Ectodermal cell (in vitro differentiated cells): ENCODE measurements around the gene LRRC71.
"Not testable (repeated sequence)": the region's sequence is repeated elsewhere in the genome, so short reads cannot be mapped to it uniquely, and the experiment has no call there.

Source experiments
- H3K27ac ChIP-seq: 2 replicates; pipeline ENCODE4 v1.7.0; 2013; ENCODE audit warnings: mild to moderate bottlenecking, low read depth, low read length; ENCODE audit not compliant: insufficient read depth, poor library complexity, severe bottlenecking
- H3K27me3 ChIP-seq: 2 replicates; pipeline ENCODE4 v1.7.0; 2013; ENCODE audit warnings: mild to moderate bottlenecking, low read length; ENCODE audit not compliant: insufficient read depth, control insufficient read depth, poor library complexity, severe bottlenecking
- H3K36me3 ChIP-seq: one replicate; pipeline ENCODE4 v1.7.0; 2013; ENCODE audit warnings: low read length; ENCODE audit not compliant: control insufficient read depth, insufficient read depth
- H3K4me1 ChIP-seq: one replicate; pipeline ENCODE4 v1.7.0; 2013; ENCODE audit warnings: low read length; ENCODE audit not compliant: control insufficient read depth, insufficient read depth
- H3K4me3 ChIP-seq: 2 replicates; pipeline ENCODE4 v1.7.0; 2013; ENCODE audit warnings: low read depth, low read length, control low read depth; ENCODE audit not compliant: insufficient read depth
- H3K9me3 ChIP-seq: 2 replicates; pipeline ENCODE4 v1.7.0; 2013; ENCODE audit warnings: mild to moderate bottlenecking, low read length, moderate library complexity; ENCODE audit not compliant: control insufficient read depth
- WGBS, 2 experiments: methylation state at CpG; one replicate each; pipeline ENCODE4 v1.1.7; 2013; ENCODE audit warnings: missing lambda C conversion rate in 2 of 2; 5-methylcytosine and 5-hydroxymethylcytosine counted together

Gene LRRC71

GRCh38 chr1:156914440-156914856, 6.0 kb upstream of the LRRC71 start:
- Histone ChIP-seq H3K9me3 (no peaks in the 10 kb centered on the region), H3K4me3 (no peak overlapping the region), H3K4me1 (no peaks in the 10 kb centered on the region), H3K27ac (no peak overlapping the region), H3K27me3 (peaks cover 18% of the 10 kb centered on the region), H3K36me3 (no peaks in the 10 kb centered on the region)
- WGBS, 2 experiments: 90 to 93% methylated on average over 9 of the region's 9 CpGs

- Histone ChIP-seq H3K4me1 (peaks cover 10% of the 10 kb centered on the region), H3K27me3 (peaks cover 82% of the 10 kb centered on the region), H3K4me3 (no peak overlapping the region), H3K27ac (no peak overlapping the region), H3K9me3 (no peaks in the 10 kb centered on the region), H3K36me3 (no peaks in the 10 kb centered on the region)
- WGBS, 2 experiments: 56 to 60% methylated on average over 7 of the region's 7 CpGs
Measured at GRCh38 chr1:156921053-156921529, 659 bp downstream of the LRRC71 start.

- WGBS, 2 experiments: 9 to 11% methylated on average over 9 to 11 of the region's 11 CpGs
- Histone ChIP-seq H3K36me3 (no peaks in the 10 kb centered on the region), H3K27me3 (peaks cover 100% of the 10 kb centered on the region), H3K4me1 (peaks cover 10% of the 10 kb centered on the region), H3K27ac (no peak overlapping the region), H3K9me3 (no peaks in the 10 kb centered on the region), H3K4me3 (peak overlapping the region; percentile 4)
Measured at GRCh38 chr1:156922986-156923669, 2.7 kb downstream of the LRRC71 start.

GRCh38 chr1:156923670-156924477, 3.4 kb downstream of the LRRC71 start:
- H3K4me1 ChIP-seq: peaks cover 10% of the 10 kb centered on the region
- H3K36me3 ChIP-seq: no peaks in the 10 kb centered on the region
- no peaks in the 10 kb centered on the region for H3K9me3 ChIP-seq
- no peak overlapping the region for H3K27ac ChIP-seq
- H3K4me3 ChIP-seq: peak overlapping the region; percentile 4
- H3K27me3 ChIP-seq: peaks cover 100% of the 10 kb centered on the region
- WGBS, 2 experiments: 1% methylated on average over 63 of the region's 64 CpGs

- peaks cover 10% of the 10 kb centered on the region for H3K4me1 ChIP-seq
- no peaks in the 10 kb centered on the region for H3K36me3 ChIP-seq
- no peak overlapping the region for H3K4me3 ChIP-seq
- no peaks in the 10 kb centered on the region for H3K9me3 ChIP-seq
- no peak overlapping the region for H3K27ac ChIP-seq
- peaks cover 100% of the 10 kb centered on the region for H3K27me3 ChIP-seq
- WGBS, 2 experiments: 15 to 17% methylated on average over 22 of the region's 22 CpGs
Measured at GRCh38 chr1:156924478-156925153, 4.2 kb downstream of the LRRC71 start.

- Histone ChIP-seq H3K4me3 (no peak overlapping the region), H3K36me3 (no peaks in the 10 kb centered on the region), H3K4me1 (peaks cover 10% of the 10 kb centered on the region), H3K27ac (no peak overlapping the region), H3K27me3 (peaks cover 94% of the 10 kb centered on the region), H3K9me3 (no peaks in the 10 kb centered on the region)
- 75 to 76% methylated on average over 5 of the region's 5 CpGs for WGBS, 2 experiments
Measured at GRCh38 chr1:156925154-156926010, 5.0 kb downstream of the LRRC71 start.

GRCh38 chr1:156926175-156926574, 5.7 kb downstream of the LRRC71 start:
- no peak overlapping the region for H3K27ac ChIP-seq
- H3K9me3 ChIP-seq: no peaks in the 10 kb centered on the region
- H3K27me3 ChIP-seq: peaks cover 87% of the 10 kb centered on the region
- H3K4me1 ChIP-seq: peaks cover 10% of the 10 kb centered on the region
- H3K36me3 ChIP-seq: no peaks in the 10 kb centered on the region
- WGBS, 2 experiments: 66 to 71% methylated on average over 3 of the region's 3 CpGs
- H3K4me3 ChIP-seq: no peak overlapping the region

- H3K36me3 ChIP-seq, H3K4me3 ChIP-seq, H3K4me1 ChIP-seq, H3K27ac ChIP-seq, H3K9me3 ChIP-seq: not testable (repeated sequence)
- 81 to 84% methylated on average over 6 of the region's 6 CpGs for WGBS, 2 experiments
- H3K27me3 ChIP-seq: peaks cover 81% of the 10 kb centered on the region
Measured at GRCh38 chr1:156926695-156927094, 6.3 kb downstream of the LRRC71 start.

GRCh38 chr1:156927215-156928042, 7.0 kb downstream of the LRRC71 start:
- Histone ChIP-seq H3K27ac (no peak overlapping the region), H3K4me3 (peak overlapping the region; percentile 33), H3K4me1 (peaks cover 10% of the 10 kb centered on the region), H3K36me3 (no peaks in the 10 kb centered on the region), H3K27me3 (peaks cover 74% of the 10 kb centered on the region), H3K9me3 (no peaks in the 10 kb centered on the region)
- 3% methylated on average over 64 of the region's 64 CpGs for WGBS, 2 experiments
